ENCODE data around the gene E2F6. TPM values are rescaled to one million over a fixed set of nuclear protein-coding genes. Genes with fewer than 3 reads are reported as not detected.

E2F6 gene, protein sequence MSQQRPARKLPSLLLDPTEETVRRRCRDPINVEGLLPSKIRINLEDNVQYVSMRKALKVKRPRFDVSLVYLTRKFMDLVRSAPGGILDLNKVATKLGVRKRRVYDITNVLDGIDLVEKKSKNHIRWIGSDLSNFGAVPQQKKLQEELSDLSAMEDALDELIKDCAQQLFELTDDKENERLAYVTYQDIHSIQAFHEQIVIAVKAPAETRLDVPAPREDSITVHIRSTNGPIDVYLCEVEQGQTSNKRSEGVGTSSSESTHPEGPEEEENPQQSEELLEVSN
- polyA plus RNA-seq (ENCODE audit: insufficient read length in 3 of 3), result 10 to 100 TPM; 21.5 to 24.4 (median 23.3) TPM

DNA sequence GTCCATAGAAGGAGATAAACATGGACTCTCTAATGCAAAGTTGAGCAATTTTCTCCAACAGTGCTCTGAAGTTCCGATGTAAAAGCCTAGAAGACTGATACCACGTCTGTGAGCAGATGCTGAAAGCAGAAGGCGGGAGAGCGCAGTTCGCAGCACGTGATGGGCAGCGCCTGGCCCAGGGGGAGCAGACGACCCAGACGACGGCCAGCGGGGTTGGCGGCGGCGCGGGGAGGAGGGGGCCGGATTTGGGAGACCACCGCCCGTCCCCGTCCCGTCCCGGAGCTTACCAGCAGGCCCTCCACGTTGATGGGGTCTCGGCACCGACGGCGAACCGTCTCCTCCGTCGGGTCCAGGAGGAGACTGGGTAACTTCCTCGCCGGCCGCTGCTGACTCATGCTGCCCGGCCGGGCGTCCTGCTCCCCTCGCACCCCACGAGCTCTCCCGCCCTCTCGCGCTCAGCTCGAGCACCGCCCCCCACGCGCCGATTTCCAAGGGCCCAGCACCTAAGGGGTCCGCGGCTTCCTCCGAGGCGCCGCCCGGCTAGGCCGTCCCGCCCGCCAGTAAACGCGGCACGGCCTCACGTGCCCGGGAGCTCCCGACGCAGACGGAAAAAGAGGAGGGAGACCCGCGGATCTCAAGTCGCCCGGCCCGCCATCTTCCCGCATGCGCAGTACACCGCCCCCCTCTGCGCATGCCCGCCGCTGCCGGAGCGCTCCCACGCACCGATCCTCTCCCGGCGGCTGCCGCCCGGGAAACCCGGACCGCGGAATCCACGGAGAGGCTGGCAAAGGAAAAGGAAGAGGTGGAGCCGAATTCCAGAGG, at the start of gene E2F6:
E2F6 (minus strand) TSS at position 677 of the 822 bp plus-strand sequence; CDS start at position 395, 282 bp downstream.
- DNase-seq (ENCODE audit: low read depth in 3 of 3, low spot score in 2 of 3), result peak in 2 of 3 donors; percentile 83 to 85

DNA sequence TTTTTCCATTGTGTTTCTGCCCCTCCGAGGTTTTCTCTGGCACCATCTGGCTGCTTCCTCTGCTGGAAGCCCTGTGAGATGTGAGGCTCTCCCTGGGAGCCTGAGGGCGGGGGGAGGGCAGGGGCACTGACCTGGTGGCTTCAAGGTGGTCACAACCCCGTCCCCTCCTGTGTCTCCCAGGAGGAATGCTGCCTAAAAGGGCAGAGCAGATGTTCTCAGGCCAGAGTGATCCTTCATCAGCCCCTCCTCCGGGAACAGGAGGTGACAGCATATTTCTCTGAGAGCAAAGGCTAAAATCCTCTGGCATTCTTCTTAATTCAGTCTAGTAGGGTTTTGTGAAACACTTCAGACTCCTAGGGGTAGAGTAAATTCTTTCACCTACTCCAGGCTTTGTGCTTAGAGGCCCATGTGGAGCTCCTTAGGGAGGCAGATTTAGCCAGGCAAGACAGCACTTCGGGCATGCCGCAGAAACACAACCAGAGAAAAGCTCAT, 49.6 kb upstream of the E2F6 start:
- no peak for DNase-seq (ENCODE audit: low read depth in 3 of 3, low spot score in 2 of 3)

DNA sequence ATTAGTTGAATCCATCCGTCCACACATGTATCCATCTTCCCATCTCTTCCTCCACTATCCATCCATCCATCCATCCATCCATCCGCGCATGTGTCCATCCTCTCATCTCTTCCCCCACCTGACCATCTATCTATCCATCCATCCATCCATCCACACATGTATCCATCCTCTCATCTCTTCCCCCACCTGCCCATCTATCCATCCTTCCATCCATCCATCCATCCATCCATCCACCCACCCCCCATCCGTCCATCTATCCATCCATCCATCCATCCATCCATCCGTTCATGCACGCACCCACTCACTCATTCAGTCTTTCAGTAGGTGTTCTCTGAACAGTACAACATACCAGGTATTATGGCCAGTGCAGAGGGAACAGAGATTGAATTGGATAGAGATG, 48.9 kb upstream of the E2F6 start:
- no peak for DNase-seq (ENCODE audit: low read depth in 3 of 3, low spot score in 2 of 3)

DNA sequence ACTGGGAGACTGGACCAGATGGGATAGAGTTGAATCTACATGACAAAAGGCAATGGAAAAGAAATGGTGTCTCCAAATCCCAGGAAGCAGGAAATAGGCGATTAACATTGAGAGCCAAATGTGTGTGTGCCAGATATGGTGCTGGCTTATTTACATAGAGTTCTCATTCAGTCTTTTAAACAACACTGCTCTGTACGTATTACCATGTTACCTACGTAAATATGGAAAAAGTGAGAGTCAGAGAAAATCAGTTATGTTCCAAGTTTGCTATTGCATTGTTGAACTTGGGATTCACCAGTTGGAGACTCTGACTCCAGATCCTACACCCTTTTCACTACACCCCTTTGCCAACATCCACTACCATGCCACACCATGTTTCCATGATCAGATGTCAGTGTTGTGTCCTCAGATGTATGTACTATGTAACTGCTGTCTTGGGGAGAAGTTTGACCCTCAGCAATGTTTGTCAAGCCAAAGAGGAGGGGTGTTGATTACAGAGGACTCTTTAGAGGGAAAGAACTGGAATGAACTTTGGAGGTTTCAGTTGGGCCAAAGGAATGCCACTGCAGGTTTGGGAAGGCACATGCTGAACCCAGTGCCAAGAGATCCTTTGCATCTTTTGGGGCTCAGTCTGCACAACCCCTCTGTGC, 48.2 kb upstream of the E2F6 start:
- DNase-seq (ENCODE audit: low read depth in 3 of 3, low spot score in 2 of 3), result no peak

DNA sequence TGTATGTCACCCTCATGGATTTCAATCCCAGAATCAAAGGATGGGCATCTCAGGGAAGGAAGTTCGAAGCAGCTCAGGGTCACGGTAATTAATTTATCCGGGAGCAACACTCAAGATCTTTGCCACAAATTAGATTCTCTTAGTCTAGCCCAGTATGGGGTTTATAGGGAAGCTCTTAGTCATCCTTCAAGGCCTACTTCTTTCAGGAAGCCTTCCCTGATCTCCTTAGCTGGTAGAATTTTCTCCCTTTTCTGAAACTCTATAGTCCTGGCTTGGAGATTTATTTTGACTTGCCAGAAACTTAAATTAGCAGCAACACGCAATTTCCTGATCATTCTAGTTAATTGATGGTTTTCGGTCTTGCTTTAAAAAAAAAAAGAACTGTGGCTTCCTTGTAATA, 47.4 kb upstream of the E2F6 start:
- DNase-seq (ENCODE audit: low read depth in 3 of 3, low spot score in 2 of 3), result no peak

DNA sequence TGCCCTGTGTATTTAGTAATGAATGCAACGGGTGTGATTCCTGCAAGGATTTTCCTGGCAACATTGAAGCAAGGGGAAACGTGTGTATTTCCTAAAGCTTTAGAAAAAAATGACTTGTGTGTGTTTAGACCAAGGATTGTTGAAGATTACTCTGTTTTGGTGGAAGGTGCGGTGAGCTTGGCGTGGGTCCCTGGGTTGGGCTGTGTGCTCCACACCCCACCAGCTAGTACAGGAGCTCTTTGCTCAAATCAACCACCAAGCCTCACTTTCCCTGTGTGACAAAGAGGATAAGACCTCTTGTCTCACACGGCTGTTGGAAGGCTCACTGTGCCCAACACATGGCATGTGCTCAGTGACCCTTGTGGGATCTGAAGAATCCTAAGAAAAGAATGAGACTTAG, 46.5 kb upstream of the E2F6 start:
- DNase-seq (ENCODE audit: low read depth in 3 of 3, low spot score in 2 of 3), result no peak

DNA sequence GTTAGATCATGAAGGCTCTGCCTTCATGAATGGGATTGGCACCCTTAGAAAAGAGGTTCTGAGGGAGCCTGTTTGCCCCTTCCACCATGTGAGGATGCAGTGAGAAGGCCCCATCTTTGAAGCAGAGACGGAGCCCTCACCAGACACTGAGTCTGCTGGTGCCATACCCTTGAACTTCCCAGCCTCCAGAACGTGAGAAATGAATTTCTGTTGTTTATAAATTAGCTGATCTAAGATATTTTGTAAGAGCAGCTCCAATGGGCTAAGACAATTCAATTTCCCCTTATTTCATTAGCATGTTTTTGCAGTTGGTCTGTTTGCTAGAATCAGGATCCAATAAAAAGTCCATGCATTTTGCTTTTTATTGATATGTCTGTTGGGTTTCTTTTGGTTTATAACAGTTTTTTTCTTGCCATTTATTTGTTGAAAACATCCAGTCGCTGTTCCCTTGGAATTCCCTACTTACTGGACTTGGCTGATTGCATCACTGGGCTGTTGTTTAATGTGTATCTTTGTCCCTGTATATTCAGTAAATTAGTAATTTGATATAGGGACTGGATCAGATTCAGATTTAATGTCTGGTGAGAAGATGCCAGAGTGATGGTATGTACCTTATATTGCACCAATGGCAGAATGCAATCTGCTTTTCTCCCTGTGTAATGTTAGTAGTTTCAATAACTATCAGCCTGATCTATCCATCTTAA, 43.8 kb upstream of the E2F6 start:
- no peak for DNase-seq (ENCODE audit: low read depth in 3 of 3, low spot score in 2 of 3)

DNA sequence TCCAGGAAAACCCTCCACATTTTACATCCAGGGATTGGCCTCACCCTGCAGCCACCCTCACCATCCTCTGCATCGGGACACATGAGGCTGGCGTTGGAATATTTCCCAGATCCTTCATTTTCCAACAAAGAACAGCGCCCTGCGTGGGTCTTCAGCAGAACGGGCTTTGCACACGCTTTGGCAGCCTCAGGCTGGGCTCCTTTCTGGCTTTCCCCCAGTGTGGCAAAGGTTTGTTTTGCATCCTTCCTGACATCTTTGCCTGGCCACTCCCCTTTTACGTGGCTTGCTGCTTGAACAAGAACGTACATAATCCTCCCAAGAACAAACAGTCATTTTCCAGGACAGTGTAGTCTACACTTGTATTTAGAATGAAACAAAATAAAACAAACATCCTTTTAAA, 42.3 kb upstream of the E2F6 start:
- DNase-seq (ENCODE audit: low read depth in 3 of 3, low spot score in 2 of 3), result no peak

DNA sequence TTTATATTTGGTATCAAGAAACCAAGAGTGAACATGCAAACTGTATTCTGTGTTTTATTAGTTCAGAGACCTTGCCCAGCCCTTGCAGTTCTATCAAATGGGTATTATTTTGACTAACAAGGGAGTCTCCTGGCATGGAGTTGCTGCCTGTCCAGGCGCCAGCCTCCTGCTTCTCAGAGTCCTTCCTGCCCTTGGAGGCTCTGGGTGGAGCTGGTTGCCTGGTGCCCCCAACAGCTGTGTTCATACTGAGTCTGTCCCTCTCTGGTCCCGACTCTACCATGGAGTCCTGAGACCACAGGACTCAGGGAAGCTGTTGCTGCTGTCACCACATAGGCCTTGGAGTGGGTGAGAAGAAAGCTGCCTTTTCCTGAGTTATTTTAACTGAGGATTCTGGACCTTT, 41.6 kb upstream of the E2F6 start:
- DNase-seq (ENCODE audit: low read depth in 3 of 3, low spot score in 2 of 3), result no peak

DNA sequence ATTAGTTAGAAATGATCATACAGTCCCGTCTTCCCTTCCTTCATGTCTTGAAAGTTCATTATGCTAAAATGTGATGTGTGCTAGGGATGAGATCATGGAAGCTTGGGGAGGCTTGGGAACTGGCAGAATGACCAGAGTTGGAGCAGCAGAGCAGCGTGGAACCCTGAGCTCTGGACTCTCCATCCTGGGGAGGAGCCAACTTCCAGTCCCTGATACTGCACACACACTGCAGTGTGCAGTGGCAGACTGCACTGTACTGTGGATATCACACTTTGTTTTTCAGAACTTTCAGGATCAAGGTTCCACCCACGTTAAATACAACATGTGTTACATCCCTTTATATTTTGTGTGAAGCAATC, 40.6 kb upstream of the E2F6 start:
- no peak for DNase-seq (ENCODE audit: low read depth in 3 of 3, low spot score in 2 of 3)

DNA sequence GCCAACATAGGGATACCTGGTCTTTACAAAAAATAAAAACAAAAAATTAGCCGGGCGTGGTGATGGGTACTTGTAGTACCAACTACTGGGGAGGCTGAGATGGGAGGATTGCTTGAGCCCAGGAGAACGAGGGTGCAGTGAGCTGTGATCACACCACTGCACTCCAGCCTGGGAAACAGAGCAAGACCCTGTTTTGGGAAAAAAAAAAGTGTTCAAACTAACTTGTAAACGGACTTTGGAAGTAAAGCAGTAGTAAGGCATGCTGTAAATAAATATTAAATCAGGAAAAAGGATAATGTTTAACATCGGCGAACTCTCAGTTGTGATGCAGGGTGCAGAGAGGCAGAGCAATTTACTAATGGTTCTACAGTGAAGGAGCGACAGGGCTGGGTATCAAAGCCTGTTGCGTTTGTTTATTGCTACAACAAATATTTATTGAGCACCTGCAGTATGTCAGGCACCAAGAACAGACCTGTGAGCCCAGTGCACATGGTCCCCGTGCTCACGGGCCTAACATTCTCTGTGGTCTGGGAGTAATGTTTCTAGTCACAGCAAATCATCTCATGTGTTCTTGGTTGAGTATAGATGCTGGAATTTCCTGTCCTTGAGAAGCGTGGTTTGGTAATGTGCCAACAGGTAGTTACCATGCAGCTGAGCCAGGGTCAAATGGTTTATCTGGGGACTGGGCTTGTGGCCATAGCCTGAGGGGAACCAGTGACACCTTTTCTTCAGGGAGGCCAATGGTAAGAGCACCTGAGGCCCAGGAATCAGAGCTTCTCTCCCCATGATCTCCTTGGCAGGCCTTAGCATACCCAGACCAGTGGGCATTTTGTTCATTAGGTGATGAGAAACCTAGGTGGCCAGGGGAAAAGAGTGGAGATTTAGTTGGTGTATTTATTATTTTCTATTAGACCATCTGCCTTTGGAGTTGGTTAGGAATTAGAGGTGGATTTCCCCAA, 40.0 kb upstream of the E2F6 start:
- DNase-seq (ENCODE audit: low read depth in 3 of 3, low spot score in 2 of 3), result no peak

DNA sequence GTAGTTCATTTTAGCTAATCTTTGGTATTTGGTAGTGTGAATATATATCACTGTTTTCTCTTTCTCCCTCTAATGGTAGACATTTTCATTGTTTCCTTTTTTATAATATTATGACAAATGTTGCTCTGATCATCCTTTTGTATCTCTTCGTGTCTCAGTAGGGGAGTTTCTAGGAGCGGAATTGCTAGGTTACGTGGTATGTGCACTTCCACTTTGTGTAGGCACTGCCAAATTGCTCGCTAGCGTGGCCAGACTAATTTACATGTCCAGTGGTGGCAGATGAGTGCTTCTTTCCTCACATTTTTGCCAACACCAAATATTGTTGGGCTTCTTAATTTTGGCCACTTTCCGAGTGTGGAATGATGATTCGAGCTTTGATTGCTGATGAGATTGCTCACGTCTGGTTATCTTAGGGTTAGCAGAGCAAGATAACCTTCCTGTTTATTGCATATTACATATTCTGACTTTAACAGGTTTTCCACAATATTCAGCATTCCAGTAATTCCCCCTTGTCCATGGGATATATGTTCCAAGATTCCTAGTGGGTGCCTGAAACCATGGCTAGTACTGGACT, 37.5 kb upstream of the E2F6 start:
- DNase-seq (ENCODE audit: low read depth in 3 of 3, low spot score in 2 of 3), result no peak

DNA sequence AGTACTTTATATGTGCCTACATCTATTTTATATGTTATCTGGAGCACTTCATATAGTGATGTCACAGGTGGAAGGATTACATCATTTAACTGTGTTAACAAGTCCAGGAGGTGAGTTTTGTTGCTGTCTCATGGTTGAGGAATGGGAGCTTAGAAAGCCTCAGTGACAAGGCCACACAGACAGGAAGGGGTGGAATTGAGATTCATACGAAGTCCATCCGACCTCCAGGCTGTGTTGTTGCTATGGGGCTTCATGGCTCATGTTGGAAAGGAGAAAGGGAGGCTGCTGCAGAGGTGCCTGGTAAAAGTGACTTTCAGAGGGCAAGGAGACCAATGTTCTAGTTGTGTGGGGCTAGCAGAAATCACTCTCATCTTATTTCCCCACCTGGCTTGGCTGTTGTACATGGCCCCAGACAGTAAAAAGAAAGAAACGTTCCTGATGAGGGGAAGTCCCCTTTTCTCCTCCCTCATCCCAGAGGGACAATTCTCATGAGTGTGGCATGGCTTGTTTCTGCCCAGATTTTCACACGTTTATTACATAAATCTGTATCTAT, 36.9 kb upstream of the E2F6 start:
- no peak for DNase-seq (ENCODE audit: low read depth in 3 of 3, low spot score in 2 of 3)

DNA sequence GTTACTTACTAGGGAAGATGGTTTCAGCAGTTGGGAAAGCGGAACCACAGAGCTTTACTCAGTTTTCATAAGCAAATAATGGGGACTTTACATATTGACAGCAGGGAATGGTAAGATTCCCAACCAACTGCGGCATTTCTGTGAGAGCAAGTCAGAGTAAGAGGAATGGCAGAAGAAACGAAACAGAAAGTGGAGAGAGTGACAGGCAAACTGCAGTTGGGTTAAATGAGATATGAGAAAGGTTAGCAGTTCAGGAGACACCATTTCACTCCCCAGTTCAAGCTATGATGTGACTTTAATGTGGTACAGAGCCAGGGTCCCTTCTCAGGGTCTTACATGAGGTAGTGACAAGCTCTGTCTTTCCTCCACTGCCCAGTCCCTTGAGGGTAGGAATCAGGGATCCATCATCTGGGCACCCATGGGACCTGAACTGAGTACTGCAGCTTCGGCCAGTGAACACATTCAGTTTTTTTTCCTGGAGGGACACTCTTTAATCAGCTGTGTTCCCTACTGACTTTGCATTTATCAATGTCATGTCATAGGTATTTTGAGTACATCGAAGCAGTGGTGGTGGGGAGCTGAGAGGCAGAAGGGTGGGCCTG, 34.8 kb upstream of the E2F6 start:
- DNase-seq (ENCODE audit: low read depth in 3 of 3, low spot score in 2 of 3), result no peak

DNA sequence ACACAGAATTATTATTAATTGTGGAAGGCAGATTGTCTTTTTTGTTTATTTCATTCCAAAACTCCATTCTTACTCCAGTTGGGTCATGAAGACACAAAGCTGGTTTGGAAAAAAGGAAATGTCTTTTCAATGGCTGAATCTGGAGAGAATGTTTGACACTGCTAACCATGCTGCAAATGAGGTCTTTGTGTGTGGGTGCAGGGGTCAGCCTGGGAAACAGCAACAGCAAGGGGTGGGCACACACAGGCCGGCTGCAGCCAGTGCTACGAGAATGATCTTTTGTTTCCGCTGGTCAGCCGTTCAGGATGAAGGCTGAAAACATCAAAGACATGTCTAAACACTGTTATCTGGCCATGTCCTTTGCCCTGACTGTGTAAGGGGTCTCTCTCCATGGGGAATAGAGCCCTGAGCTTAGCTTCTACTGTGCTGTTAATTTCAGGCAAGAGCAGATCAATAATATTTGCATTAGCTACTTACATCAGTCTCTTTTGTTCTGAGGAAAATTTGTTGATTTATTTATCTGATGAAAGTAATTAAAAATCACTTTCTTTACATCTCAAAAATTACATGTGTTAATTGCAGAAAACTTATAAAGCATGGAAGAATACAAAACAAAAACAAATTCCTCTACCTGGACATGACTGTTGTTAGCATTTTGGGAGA, 33.3 kb upstream of the E2F6 start:
- no peak for DNase-seq (ENCODE audit: low read depth in 3 of 3, low spot score in 2 of 3)

DNA sequence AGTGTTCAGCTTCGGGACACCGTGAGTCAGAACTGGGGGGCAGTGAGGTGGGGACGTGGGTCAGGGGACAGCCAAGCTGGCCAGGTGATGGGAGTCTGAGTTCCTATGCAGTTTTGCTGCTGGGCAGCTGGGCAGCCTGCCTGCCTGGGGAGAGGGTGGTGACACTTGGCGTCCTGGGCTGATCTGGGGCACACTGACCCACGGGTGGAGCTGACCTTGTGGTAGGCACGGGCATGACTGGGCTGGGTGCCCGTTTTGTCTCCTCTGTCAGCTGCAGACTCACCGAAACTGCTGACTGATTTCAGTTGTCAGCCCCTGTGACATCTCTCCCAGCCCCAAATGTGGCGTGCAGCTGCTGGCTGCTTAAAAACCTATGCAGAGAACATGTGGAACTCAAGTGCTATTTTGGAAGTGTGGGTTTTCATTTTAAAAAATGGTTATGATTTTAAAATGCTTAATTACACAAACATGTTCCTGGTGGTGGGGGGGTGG, 32.6 kb upstream of the E2F6 start:
- no peak for DNase-seq (ENCODE audit: low read depth in 3 of 3, low spot score in 2 of 3)

DNA sequence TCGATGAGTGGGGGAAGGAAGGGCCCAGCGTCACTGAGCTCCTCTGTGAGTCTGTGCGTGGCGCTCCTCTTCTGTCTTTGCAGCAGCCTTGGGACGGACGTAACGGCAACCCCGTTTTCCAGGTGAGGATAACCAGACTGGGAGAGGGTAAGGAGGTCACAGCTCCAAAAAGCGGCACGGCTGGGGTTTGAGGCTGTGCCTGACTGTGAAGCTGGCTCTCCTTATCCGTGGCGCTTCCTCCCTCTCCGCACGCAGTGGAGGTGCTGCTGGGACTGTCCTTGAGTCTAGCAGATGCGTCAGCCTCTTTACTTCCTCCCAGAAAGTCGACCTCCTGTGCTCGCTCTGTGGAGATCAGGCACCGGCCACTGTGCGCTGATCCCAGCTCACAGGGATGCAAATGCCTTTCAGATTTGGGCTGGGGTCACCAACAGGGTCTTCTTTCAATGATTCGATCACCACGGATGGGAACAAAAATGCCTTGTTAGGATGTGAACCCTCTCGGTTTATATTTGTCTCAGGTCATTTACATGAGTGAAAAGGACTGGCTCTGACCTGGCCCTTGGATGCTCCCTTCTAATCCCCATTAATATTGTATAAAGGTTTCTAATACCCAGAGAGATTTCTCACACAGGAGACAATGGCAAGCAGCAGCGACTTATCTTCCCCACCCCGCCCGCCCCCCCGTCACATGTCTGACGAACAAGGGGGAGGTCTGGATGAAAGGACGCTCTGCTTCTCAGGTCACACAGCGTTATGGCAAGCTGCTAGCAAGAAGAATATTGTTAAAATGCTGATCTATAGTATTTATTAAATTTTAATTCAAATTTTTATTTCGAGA, 30.1 kb upstream of the E2F6 start:
- no peak for DNase-seq (ENCODE audit: low read depth in 3 of 3, low spot score in 2 of 3)
